ENCODE data around the gene PRG3.
A peak's percentile ranks its signal among the peaks of the same experiment; 100 is the strongest.

GRCh38 chr11:57424792-57425564, 44.0 kb upstream of the PRG3 start:
- TF ChIP-seq ISL1 (CRISPR knock-in tag; IDR thresholded peaks at IDR 0.05), result no peak
- no peak for TF ChIP-seq SNAI2 (CRISPR knock-in tag; IDR thresholded peaks at IDR 0.05)
- peak; percentile 65; the same call in 1 of the 2 replicates for TF ChIP-seq PATZ1 (CRISPR knock-in tag; IDR thresholded peaks at IDR 0.05; ENCODE audit: borderline replicate concordance)
- TF ChIP-seq ZFP3 (CRISPR knock-in tag; IDR thresholded peaks at IDR 0.05), result no peak
- TF ChIP-seq CSRNP3 (CRISPR knock-in tag; IDR thresholded peaks at IDR 0.05), result no peak
- TF ChIP-seq ZC3H10 (CRISPR knock-in tag; IDR thresholded peaks at IDR 0.05), result no peak
- TF ChIP-seq TOX (CRISPR knock-in tag; IDR thresholded peaks at IDR 0.05; ENCODE audit: borderline replicate concordance), result no peak

Data from SK-N-SH treated with all-trans-retinoic acid at 6 μM for 48 hours (cell line).